Right lobe of liver (tissue), 6 donors: ENCODE results near the gene VDR. TPM values are rescaled to one million over a fixed set of nuclear protein-coding genes. Genes with fewer than 3 reads are reported as not detected.

Source experiments
- ATAC-seq, 4 donors: fragments of 200-7000 bp; cut with Tn5 transposase; one replicate each; pipeline ENCODE4 v1.9.1; 2020; ENCODE audit warnings: mild to moderate bottlenecking in 4 of 4, moderate library complexity in 4 of 4
- DNase-seq, 3 donors: peaks; one replicate each; pipeline ENCODE4 v3.0.0-alpha.2; 2020
- H3K27ac ChIP-seq, 3 donors: fragments of 200-600 bp; one replicate each; pipeline ENCODE4 v1.8.0; 2022
- H3K27me3 ChIP-seq, 2 donors: fragments of 200-600 bp; one replicate each; pipeline ENCODE4 v1.8.0; 2022
- H3K36me3 ChIP-seq, 4 donors: fragments of 200-600 bp; sonication (generic) in 1 of 4; one replicate each; pipeline versions ENCODE4 v1.5.1 to v1.8.0; 2017 to 2022; ENCODE audit warnings: control low read depth in 1 of 4
- H3K4me1 ChIP-seq, 4 donors: fragments of 200-600 bp; sonication (generic) in 1 of 4; one replicate each; pipeline versions ENCODE4 v1.5.1 to v1.8.0; 2017 to 2022; ENCODE audit warnings: control low read depth in 1 of 4
- H3K4me3 ChIP-seq, 3 donors: fragments of 200-600 bp; one replicate each; pipeline ENCODE4 v1.8.0; 2022
- H3K9me3 ChIP-seq, 4 donors: fragments of 200-600 bp; sonication (generic) in 1 of 4; one replicate each; pipeline versions ENCODE4 v1.5.1 to v1.8.0; 2017 to 2022; ENCODE audit warnings: control low read depth in 1 of 4
- CTCF ChIP-seq, 4 donors: fragments of 200-600 bp in 3 of 4; fragments of 450-650 bp in 1 of 4; IDR thresholded peaks; one replicate each; pipeline versions ENCODE4 v1.5.1 to v1.8.0; 2016 to 2022; ENCODE audit warnings: antibody characterized with exemption in 4 of 4, mild to moderate bottlenecking in 2 of 4
- POLR2A ChIP-seq: fragments of 450-650 bp; IDR thresholded peaks from one replicate; pipeline ENCODE4 v1.6.1; 2017; ENCODE audit warnings: antibody characterized with exemption, mild to moderate bottlenecking
- WGBS: methylation state at CpG from one replicate; pipeline ENCODE4 v1.1.6; 2018; ENCODE audit warnings: low coverage, low lambda C conversion rate; ENCODE audit not compliant: insufficient coverage; ENCODE audit errors: missing lambda C conversion rate; 5-methylcytosine and 5-hydroxymethylcytosine counted together
- intact Hi-C, 2 donors: fragments of 100-400 bp; cut with DNase I; formaldehyde crosslinking; loops; one replicate each; pipeline versions ENCODE4 v1.11.2 to v1.14.1; 2022
- total RNA-seq, 6 experiments: library from RNA; depleted of rRNA in 2 of 6; stranded (reverse); fragments of >200 nt in 2 of 6; fragmentation: NEBNext Ultra II Directional in 3 of 6; extraction: Animal tissue kit (Norgen Biotek cat#: 25700) in 3 of 6; gene quantifications; one replicate each; pipeline versions ENCODE4 v1.1.0 to v1.2.4, GENCODE V29; 2016 to 2023
- donor health status: DM: no; HTN: yes; CAD: no.
- donor health status: DM: no; HTN: no; CAD: no.
- donor health status: DM: no; HTN: no; CAD: no.
- donor health status: DM: no; HTN: yes; CAD: no.
- donor health status: DM: no; HTN: yes; CAD: no.

VDR gene
- total RNA-seq, 6 experiments from 2014 or later: 0.18 to 1.2 (median 0.39) TPM

- TF ChIP-seq CTCF (IDR thresholded peaks at IDR 0.05) (no peak), POLR2A (no peak)
- H3K4me1 ChIP-seq: peaks cover 0 to 51% (median 13%) of the 10 kb centered on the region in 4 donors
- intact Hi-C loops: no loop called here
- H3K4me3 ChIP-seq: no peak overlapping the region
- no peak for DNase-seq
- no peaks in the 10 kb centered on the region for H3K9me3 ChIP-seq
- WGBS: 36% methylated on average over 1 of the region's 1 CpG
- no peak overlapping the region for H3K27ac ChIP-seq
- no peaks in the 10 kb centered on the region for H3K27me3 ChIP-seq
- ATAC-seq: peak in 1 of 4 donors; percentile 17
- no peaks in the 10 kb centered on the region for H3K36me3 ChIP-seq
Measured at GRCh38 chr12:47856094-47856493, 48.7 kb downstream of the VDR start.

- Histone ChIP-seq H3K27ac (no peak overlapping the region), H3K4me3 (no peak overlapping the region), H3K4me1 (peaks cover 0 to 57% (median 16%) of the 10 kb centered on the region in 4 donors), H3K9me3 (no peaks in the 10 kb centered on the region), H3K27me3 (no peaks in the 10 kb centered on the region), H3K36me3 (no peaks in the 10 kb centered on the region)
- intact Hi-C loops: no loop called here
- WGBS: 33% methylated on average over 1 of the region's 2 CpGs
- ATAC-seq (peak; percentile 27 to 41 (median 32)), DNase-seq (no peak)
- TF ChIP-seq POLR2A (no peak), CTCF (IDR thresholded peaks at IDR 0.05) (peak; percentile 11 to 40 (median 26))
Measured at GRCh38 chr12:47855502-47855901, 49.3 kb downstream of the VDR start.

GRCh38 chr12:47854531-47854930 lies 50.3 kb downstream of the VDR start:
- no peaks in the 10 kb centered on the region for H3K9me3 ChIP-seq
- no peak for ATAC-seq
- peaks cover 0 to 60% (median 17%) of the 10 kb centered on the region in 4 donors for H3K4me1 ChIP-seq
- intact Hi-C loops: no loop called here
- H3K27me3 ChIP-seq: no peaks in the 10 kb centered on the region
- H3K36me3 ChIP-seq: no peaks in the 10 kb centered on the region
- H3K4me3 ChIP-seq: no peak overlapping the region
- TF ChIP-seq POLR2A (no peak), CTCF (IDR thresholded peaks at IDR 0.05) (no peak)
- WGBS: 88% methylated on average over 4 of the region's 5 CpGs
- no peak for DNase-seq
- H3K27ac ChIP-seq: no peak overlapping the region

- DNase-seq (peak in 1 of 3 donors; percentile 76), ATAC-seq (peak; percentile 73 to 89 (median 88))
- Histone ChIP-seq H3K4me1 (peaks cover 0 to 46% (median 9%) of the 10 kb centered on the region in 4 donors), H3K36me3 (no peaks in the 10 kb centered on the region), H3K9me3 (no peaks in the 10 kb centered on the region), H3K27me3 (no peaks in the 10 kb centered on the region), H3K4me3 (no peak overlapping the region), H3K27ac (peak overlapping the region; percentile 17 to 67 (median 35))
- 41% methylated on average over 10 of the region's 10 CpGs for WGBS
- intact Hi-C loops: no loop called here
- TF ChIP-seq CTCF (IDR thresholded peaks at IDR 0.05): no peak
- TF ChIP-seq POLR2A: peak; percentile 24
Measured at GRCh38 chr12:47852096-47852571, 52.7 kb downstream of the VDR start.
